Activated naive CD4-positive, alpha-beta T cell treated with anti-CD3 and anti-CD28 coated beads, Interleukin-2, amount 10 ng/mL, durations not matched to agents 7 days and 5 days (primary cell): ENCODE data around the gene MOB3A.

Source experiments
- CTCF ChIA-PET: fragments of 350-600 bp; sonication (Branson Sonifier 250); formaldehyde crosslinking; loops from one replicate; lab custom pipeline; 2021; ENCODE audit warnings: antibody characterized with exemption; lab: Charles Lee
- DNase-seq: peaks from one replicate; pipeline ENCODE4 v3.0.0-alpha.2; 2020
- H3K27ac Mint-ChIP-seq: one replicate; pipeline ENCODE4 v1.8.0; 2021; ENCODE audit warnings: mild to moderate bottlenecking, moderate library complexity, mixed read lengths
- H3K27me3 Mint-ChIP-seq: one replicate; pipeline ENCODE4 v1.8.0; 2021; ENCODE audit warnings: mild to moderate bottlenecking, mixed read lengths
- H3K36me3 Mint-ChIP-seq: one replicate; pipeline ENCODE4 v1.8.0; 2021; ENCODE audit warnings: mixed read lengths
- H3K4me1 Mint-ChIP-seq: one replicate; pipeline ENCODE4 v1.8.0; 2021; ENCODE audit warnings: mixed read lengths
- H3K4me3 Mint-ChIP-seq: one replicate; pipeline ENCODE4 v1.8.0; 2021; ENCODE audit warnings: mild to moderate bottlenecking, moderate library complexity, mixed read lengths
- H3K9me3 Mint-ChIP-seq: one replicate; pipeline ENCODE4 v1.8.0; 2021; ENCODE audit warnings: mixed read lengths

MOB3A gene

DNA sequence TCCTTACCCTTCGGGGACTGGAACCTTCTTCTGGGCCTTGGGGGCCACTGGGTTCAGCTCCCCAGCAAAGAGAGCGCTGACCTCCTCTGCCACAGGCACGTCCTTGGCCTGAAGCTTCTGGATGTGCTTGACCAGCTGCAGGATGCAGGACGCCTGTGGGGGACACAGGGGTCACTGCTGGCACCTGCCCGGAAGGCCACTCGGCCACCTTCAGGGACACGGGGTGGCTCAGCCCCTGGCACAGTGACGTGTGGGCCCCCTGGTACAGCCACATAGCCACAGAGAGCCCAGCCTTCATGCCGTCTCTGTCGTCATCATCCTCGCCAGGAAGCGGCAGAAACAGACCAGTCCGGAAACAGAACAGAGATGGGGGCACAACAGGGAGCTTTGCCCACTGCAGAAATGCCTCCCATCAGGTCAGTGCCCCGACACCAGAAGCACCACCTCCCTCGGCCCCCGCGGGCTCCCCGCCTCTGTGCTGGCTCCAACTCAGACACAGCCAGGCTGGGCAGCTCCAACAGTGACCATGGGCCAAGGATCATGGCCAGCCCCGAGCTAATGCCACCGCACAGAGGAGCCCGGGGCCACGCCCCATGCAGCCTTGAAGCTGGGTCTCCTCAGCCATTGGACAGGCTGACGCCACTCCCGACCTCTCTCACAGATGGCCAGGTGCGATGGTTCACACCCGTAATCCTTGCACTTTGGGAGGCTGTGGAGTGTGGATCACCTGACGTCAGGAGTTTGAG lies 21.3 kb upstream of the MOB3A start:
- peaks cover 42% of the 10 kb centered on the region for H3K36me3 Mint-ChIP-seq
- CTCF ChIA-PET: no interaction called here
- no peak overlapping the region for H3K4me3 Mint-ChIP-seq
- no peak overlapping the region for H3K27ac Mint-ChIP-seq
- H3K27me3 Mint-ChIP-seq: no peaks in the 10 kb centered on the region
- H3K4me1 Mint-ChIP-seq: no peaks in the 10 kb centered on the region
- H3K9me3 Mint-ChIP-seq: no peaks in the 10 kb centered on the region
- no peak for DNase-seq

DNA sequence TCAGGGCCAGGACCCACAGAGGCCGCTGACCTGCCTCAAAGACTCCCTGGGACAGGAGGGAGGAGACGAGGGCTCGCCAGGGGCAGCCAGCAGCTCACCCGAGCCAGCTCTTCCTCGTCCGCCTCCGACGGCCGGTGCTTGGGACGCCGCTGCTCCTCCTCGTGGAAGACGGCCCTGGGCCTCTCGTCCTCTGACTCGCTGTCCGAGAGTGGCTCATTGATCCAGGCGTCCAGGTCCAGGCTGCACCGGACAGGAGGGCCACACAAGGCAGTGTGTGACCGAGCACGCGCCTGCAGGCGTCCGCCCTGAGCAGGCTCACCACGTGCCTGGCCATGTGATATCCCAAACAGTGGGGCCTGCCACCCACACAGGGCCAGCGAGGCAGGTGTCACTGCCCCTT lies 20.4 kb upstream of the MOB3A start:
- Mint-ChIP-seq H3K9me3 (no peaks in the 10 kb centered on the region), H3K36me3 (peaks cover 44% of the 10 kb centered on the region), H3K27me3 (no peaks in the 10 kb centered on the region), H3K27ac (no peak overlapping the region), H3K4me3 (no peak overlapping the region), H3K4me1 (no peaks in the 10 kb centered on the region)
- no peak for DNase-seq
- CTCF ChIA-PET: no interaction called here

DNA sequence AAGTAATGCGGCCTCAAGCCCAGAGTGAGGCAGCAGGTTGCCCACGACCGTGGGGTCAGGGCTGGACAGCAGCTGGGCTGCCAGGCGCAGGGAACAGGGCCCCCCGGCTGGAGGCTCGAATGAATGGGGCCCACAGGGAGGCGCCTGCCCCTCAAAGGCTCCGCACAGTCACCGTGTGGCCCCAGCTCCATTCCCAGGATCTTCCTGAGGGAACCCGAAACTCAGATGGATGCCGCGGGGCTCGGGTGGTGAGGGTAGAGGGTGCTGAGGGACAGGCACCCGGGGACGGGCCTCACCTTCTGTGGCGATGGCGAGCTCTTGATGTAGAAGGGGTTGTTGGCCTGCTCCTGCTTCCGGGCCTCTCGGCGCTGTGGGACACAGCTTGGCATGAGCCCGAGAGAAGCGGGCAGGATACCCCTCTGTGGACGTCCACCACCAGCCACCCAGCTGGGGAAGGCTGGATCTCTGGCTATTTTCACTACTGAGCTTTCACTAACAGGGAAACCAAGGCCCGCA lies 19.8 kb upstream of the MOB3A start:
- H3K27me3 Mint-ChIP-seq: no peaks in the 10 kb centered on the region
- no peaks in the 10 kb centered on the region for H3K9me3 Mint-ChIP-seq
- DNase-seq: no peak
- CTCF ChIA-PET: no interaction called here
- H3K4me1 Mint-ChIP-seq: no peaks in the 10 kb centered on the region
- H3K4me3 Mint-ChIP-seq: no peak overlapping the region
- no peak overlapping the region for H3K27ac Mint-ChIP-seq
- peaks cover 41% of the 10 kb centered on the region for H3K36me3 Mint-ChIP-seq

DNA sequence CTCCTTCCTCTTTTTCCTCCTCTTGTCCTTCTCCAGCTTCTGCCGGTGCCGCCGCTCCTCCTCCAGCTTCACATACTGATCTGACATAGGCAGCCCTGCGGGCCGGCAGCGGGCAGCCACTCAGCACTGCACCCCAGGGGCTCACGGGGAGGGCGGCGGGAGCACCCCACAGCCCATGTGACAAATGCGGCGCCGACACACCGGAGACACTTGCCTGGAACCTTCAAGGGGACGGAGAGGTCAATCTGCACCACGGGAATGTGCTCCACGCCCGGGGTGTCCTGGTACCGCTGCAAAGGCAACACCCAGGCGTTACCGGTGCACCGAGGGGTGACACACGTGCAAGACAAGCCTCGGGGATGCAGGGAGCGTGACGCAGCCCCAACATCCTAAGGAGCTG lies 19.2 kb upstream of the MOB3A start:
- Mint-ChIP-seq H3K27me3 (no peaks in the 10 kb centered on the region), H3K4me1 (no peaks in the 10 kb centered on the region), H3K4me3 (no peak overlapping the region), H3K9me3 (no peaks in the 10 kb centered on the region), H3K27ac (no peak overlapping the region), H3K36me3 (peaks cover 36% of the 10 kb centered on the region)
- CTCF ChIA-PET: no interaction called here
- DNase-seq: no peak

DNA sequence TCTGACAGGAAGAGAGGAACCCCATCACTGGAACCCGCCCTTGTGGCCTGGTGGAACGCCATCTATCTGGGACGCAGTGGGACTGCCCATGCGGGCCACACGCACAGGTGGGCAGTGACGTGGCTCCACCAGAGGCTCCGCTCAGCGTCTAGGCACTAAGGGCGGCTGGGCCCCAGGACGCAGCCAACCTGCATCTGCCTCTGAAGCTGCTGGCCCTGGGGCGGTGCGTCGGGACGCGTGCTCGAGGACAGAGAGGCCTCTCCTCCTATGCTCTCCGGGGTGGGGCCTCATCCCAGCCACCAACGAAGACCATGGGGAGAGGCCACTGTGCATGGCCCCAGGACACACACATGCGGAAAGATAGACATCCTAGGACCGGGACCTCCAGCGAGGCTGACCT lies 18.7 kb upstream of the MOB3A start:
- no peak for DNase-seq
- H3K9me3 Mint-ChIP-seq: no peaks in the 10 kb centered on the region
- CTCF ChIA-PET: no interaction called here
- H3K27ac Mint-ChIP-seq: no peak overlapping the region
- peaks cover 35% of the 10 kb centered on the region for H3K36me3 Mint-ChIP-seq
- H3K4me3 Mint-ChIP-seq: no peak overlapping the region
- no peaks in the 10 kb centered on the region for H3K27me3 Mint-ChIP-seq
- H3K4me1 Mint-ChIP-seq: no peaks in the 10 kb centered on the region

DNA sequence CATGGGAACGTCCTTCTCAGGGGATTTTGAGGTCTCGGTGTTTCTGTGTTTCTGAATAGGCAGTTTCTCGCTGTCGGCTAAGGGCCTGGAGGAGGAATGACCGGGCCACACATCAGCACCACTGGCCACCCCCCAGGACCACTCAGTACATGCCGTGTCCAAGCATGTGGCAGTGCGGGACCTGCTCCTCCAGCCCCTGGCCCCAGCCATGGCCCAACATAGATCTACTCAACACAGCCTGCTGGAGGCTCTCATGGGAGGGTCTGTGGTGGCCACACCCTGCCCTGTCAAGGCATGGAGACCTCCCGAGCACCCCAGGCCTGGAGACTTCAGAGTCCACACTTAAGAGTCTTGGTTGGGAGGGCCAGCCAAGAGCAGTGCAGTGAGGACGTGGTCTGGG lies 18.1 kb upstream of the MOB3A start:
- Mint-ChIP-seq H3K9me3 (no peaks in the 10 kb centered on the region), H3K4me1 (no peaks in the 10 kb centered on the region), H3K27ac (peak overlapping the region; percentile 4), H3K36me3 (peaks cover 34% of the 10 kb centered on the region), H3K4me3 (no peak overlapping the region), H3K27me3 (no peaks in the 10 kb centered on the region)
- DNase-seq: no peak
- CTCF ChIA-PET: no interaction called here

DNA sequence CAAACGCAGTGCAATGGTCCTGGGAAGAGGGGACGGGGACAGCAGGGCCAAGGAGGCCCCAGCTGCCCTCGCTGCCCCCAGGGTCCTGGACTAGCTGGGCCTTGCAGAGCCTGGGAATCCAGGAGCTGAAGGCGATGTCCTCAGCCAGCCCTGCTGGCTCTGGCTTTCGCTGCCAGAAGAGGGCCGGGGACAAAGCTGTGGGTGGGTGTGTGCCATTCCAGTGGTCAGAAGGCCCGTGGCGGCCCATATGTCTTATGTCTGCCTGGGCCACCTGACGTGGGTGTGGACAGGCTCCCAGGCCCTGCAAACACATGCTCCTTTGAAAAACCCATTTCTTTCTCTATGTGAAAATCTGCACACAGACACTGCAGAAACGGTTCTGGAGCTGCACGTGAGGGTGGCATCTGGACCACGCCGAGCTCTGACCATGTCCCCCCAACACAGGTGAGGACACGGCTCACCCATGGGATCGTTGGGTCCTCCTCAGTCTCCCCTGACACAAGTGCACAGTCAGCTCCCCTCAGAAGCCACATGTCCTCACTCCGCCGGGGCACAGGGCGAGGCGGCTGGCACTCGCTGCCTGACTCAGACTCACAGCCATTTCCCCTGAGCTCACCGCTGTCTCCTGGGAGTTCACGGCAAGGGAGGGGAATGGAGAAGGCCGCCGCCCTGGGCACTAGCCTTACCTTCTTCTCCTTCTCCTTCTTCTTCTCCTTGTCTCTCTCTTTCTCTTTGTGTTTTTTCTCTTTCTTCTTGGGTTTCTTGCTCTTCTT lies 17.5 kb upstream of the MOB3A start:
- Mint-ChIP-seq H3K4me3 (no peak overlapping the region), H3K36me3 (peaks cover 32% of the 10 kb centered on the region), H3K9me3 (no peaks in the 10 kb centered on the region), H3K27me3 (no peaks in the 10 kb centered on the region), H3K27ac (peak overlapping the region; percentile 4), H3K4me1 (no peaks in the 10 kb centered on the region)
- CTCF ChIA-PET: no interaction called here
- DNase-seq: no peak

DNA sequence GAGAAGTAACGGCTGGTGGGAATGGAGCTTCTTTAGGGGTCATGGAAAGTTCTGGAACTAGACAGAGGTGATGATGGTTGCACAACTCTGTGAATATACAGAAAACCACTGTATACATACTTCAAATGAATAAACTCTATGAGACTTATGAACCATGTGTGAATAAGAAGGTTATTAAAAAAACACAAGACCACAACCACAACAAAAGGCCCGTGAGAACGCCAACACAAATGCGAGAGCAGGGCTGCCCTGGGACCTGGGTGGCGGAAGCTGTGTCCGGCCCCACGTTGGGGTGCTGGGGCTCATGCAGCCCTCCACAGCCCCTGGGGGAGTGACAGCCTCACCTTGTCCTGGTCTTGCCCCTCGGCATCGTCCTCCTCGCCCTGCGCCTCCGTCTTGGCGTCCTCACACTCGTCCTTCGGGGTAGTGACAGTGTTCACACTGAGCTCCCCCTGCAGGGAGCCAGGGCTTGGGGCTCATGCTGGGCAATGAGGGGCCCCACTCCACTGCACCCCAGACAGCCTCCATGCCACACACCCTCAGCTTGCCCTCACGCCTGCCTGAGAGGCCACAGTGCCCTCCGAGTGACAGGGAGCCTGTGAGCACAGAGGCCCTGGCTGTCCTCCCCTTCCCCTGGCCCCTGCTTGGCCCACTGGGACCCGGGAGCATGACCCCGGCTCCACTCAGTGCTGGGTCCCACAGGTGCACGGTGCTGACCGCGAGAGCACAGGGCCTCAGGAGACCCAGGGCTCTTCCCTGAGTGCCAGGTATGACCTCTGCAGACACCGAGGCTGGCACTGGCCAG lies 16.6 kb upstream of the MOB3A start:
- CTCF ChIA-PET: no interaction called here
- Mint-ChIP-seq H3K27me3 (no peaks in the 10 kb centered on the region), H3K36me3 (peaks cover 29% of the 10 kb centered on the region), H3K4me3 (no peak overlapping the region), H3K27ac (peak overlapping the region; percentile 67), H3K4me1 (no peaks in the 10 kb centered on the region), H3K9me3 (no peaks in the 10 kb centered on the region)
- no peak for DNase-seq

DNA sequence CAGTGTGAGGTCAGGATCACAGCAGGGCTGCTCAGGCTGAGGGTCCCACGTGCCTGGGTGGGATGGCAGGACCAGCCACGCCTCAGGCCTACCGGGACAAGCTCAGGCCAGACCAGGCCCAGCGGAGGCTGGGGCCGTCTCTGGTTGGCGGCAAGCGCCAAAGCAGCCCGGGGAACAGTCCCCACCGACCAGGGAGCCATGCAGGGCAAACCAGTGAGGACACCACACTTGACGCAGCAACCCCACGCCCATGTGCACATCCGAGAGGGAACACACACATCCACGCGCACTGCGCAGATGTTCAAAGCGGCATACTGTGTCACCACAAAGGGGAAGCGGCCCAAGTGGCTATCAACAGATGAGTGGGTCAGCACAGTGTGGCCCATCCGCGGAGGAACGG lies 15.8 kb upstream of the MOB3A start:
- CTCF ChIA-PET: no interaction called here
- Mint-ChIP-seq H3K27me3 (no peaks in the 10 kb centered on the region), H3K4me1 (no peaks in the 10 kb centered on the region), H3K27ac (peak overlapping the region; percentile 67), H3K36me3 (peaks cover 34% of the 10 kb centered on the region), H3K4me3 (no peak overlapping the region), H3K9me3 (no peaks in the 10 kb centered on the region)
- no peak for DNase-seq

DNA sequence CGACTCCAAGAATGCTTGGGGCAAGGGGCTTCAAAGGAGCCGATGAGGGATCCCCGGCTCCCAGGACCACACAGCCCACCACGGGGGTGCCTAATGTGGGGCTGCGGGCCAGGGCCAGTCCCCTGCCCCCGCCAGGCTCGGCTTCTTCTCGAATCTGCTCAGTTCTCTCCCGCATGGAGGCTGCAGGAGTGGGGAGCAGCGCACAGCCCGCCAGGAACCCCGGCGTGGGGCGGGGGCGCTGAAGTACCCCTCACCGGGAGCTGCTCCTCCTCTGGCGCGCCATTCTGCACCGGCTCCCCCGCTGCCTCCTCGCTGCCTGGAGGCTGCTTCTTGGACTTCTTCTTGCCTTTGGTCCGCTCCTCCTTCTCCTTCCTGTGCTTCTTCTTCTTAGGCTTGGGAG lies 15.3 kb upstream of the MOB3A start:
- Mint-ChIP-seq H3K4me3 (no peak overlapping the region), H3K27me3 (no peaks in the 10 kb centered on the region), H3K27ac (no peak overlapping the region), H3K4me1 (no peaks in the 10 kb centered on the region), H3K9me3 (no peaks in the 10 kb centered on the region), H3K36me3 (peaks cover 39% of the 10 kb centered on the region)
- CTCF ChIA-PET: no interaction called here
- DNase-seq: no peak

DNA sequence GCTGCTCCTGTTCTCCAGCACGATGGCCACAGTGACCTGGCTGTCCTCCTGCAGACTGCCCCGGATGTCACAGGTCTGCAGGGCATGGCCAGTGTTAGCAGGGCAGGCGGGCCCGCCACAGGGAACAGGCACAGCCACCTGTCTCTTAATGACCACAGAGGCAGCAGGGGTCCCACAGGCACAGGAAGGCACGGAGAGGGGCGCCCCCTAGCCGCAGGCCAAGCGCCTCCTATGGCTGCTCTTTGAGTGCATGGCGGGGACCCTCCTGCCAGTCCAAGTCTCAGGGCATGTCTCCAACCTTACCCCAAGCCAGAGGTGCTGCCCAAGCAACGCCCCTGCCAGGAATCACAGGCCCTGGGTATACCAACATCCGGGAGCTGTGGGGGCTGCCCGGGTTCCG lies 14.7 kb upstream of the MOB3A start:
- CTCF ChIA-PET: no interaction called here
- no peak for DNase-seq
- H3K27ac Mint-ChIP-seq: no peak overlapping the region

DNA sequence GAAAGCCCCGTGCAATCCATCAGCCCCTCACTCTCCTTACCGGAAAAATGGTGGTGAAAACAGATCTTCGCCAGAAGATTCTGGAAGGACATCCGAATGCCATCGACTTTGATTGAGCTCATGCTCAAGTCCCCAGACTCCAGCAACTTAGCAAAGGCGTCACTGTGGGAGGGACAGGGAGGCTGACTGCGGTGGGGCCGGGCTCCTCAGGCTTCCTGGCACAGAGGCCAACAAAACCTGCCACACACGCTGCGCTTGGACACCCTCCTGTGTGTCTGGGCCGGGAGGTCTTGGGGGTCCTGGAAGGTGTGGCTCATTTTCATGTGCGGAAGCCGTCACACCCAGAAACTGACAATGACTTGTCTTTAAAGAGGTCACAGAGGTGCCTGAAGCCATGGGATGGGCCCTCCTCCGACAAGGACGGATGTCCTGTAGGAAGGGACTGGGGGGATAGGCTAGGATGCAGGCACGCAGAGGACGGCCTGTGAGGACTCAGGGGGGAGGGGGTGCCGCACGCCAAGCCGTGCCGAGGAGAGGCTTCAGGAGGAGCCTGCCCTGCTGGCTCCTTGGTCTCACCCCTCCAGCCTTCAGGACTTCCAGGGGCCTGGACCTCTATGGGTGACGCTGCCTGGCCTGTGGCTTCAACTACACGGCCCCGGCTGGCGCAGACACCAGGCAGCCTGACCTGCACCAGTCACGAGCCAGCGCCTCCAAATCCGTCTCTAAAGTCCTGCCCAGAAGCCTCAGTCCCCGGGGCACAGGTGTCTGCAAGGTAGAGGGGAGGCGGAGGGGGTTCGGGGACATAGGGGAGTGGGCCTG lies 13.1 kb upstream of the MOB3A start:
- no peak overlapping the region for H3K4me3 Mint-ChIP-seq
- H3K36me3 Mint-ChIP-seq: peaks cover 50% of the 10 kb centered on the region
- H3K4me1 Mint-ChIP-seq: no peaks in the 10 kb centered on the region
- CTCF ChIA-PET: interaction anchor here (0.6 kb wide), 1 partner anchor 41 kb away, joined by 3 read pairs; no protein-coding TSS in a partner anchor
- no peaks in the 10 kb centered on the region for H3K27me3 Mint-ChIP-seq
- no peak overlapping the region for H3K27ac Mint-ChIP-seq
- peaks cover 8% of the 10 kb centered on the region for H3K9me3 Mint-ChIP-seq
- DNase-seq: no peak

More for the DNA sequence above, 14.7 kb upstream of the MOB3A start:
- H3K9me3 Mint-ChIP-seq: no peaks in the 10 kb centered on the region
- no peaks in the 10 kb centered on the region for H3K4me1 Mint-ChIP-seq
- H3K4me3 Mint-ChIP-seq: no peak overlapping the region
- peaks cover 44% of the 10 kb centered on the region for H3K36me3 Mint-ChIP-seq
- H3K27me3 Mint-ChIP-seq: no peaks in the 10 kb centered on the region

DNA sequence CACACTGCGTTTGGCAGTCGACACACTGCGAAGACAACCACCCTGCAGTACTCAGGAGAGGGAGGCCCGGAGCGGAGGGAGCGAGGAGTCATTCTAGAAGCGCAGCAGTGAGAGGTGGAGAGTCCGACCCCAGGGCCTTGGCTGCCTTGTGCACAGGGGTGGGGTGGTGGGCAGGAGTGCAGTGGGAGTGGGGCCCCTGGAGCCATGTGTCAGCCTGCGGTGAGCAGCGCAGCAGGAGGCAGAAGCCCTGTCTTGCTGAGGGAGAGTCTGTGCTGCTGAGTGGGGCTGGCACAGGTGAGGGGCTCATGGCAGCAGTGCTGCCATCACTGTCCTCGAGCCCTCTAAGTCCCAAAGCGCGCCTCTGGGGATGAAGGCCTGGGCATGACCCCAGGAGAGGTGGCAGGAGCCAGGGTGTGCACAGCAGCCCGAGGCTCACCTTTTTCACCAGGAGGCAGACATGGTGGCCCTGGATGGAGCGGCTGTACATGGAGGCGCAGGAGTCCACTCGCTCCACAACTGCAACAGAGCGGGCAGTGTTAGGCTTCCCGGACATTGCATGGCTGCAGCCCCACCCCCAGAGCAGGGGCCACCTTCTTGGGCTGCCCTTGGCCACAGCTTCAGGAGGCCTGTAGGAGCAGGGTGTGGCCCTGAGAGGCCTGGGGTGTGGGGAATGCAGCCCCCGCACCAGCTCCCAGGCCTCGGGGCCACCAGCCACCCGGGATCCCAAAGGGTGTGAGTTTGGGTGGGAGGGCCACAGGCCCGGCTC lies 12.3 kb upstream of the MOB3A start:
- Mint-ChIP-seq H3K36me3 (peaks cover 53% of the 10 kb centered on the region), H3K4me3 (no peak overlapping the region), H3K27ac (no peak overlapping the region), H3K9me3 (peaks cover 8% of the 10 kb centered on the region), H3K4me1 (no peaks in the 10 kb centered on the region), H3K27me3 (no peaks in the 10 kb centered on the region)
- CTCF ChIA-PET: interaction anchor here (0.6 kb wide), 1 partner anchor 40 kb away, joined by 3 read pairs; no protein-coding TSS in a partner anchor
- DNase-seq: no peak
